ENCODE data around the gene ORAI1. TPM values are rescaled to one million over a fixed set of nuclear protein-coding genes. Genes with fewer than 3 reads are reported as not detected.

ORAI1 gene
- total RNA-seq, 1 donor from 2014 or later, result 35.3 TPM

DNA sequence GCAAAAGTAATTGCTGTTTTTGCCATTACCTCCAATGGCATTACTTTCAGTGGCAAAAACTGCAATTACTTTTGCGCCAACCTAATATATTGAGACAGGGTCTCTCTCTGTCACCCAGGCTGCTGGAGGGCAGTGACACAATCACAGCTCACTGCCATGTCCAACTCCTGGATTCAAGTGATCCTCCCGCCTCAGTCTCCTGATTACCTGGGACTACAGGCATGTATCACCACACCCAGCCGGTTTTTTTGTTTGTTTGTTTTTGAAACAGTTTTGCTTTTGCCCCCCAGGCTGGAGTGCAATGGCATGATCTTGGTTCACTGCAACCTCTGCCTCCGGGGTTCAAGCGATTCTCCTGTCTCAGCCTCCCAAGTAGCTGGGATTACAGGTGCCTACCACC is 29.8 kb upstream of the ORAI1 start:
- H3K9me3 Mint-ChIP-seq (ENCODE audit: unreplicated experiment), result no peaks in the 10 kb centered on the region
- no peaks in the 10 kb centered on the region for H3K27me3 Mint-ChIP-seq (ENCODE audit: unreplicated experiment)
- DNase-seq (ENCODE audit: low spot score), result no peak
- TF ChIP-seq CTCF (IDR thresholded peaks at IDR 0.05; ENCODE audit: unreplicated experiment), result no peak
- H3K27ac Mint-ChIP-seq (ENCODE audit: unreplicated experiment), result no peak overlapping the region
- no peaks in the 10 kb centered on the region for H3K36me3 Mint-ChIP-seq (ENCODE audit: low read depth, unreplicated experiment)
- H3K4me3 Mint-ChIP-seq (ENCODE audit: unreplicated experiment), result no peak overlapping the region
- peaks cover 4% of the 10 kb centered on the region for H3K4me1 Mint-ChIP-seq (ENCODE audit: unreplicated experiment)

DNA sequence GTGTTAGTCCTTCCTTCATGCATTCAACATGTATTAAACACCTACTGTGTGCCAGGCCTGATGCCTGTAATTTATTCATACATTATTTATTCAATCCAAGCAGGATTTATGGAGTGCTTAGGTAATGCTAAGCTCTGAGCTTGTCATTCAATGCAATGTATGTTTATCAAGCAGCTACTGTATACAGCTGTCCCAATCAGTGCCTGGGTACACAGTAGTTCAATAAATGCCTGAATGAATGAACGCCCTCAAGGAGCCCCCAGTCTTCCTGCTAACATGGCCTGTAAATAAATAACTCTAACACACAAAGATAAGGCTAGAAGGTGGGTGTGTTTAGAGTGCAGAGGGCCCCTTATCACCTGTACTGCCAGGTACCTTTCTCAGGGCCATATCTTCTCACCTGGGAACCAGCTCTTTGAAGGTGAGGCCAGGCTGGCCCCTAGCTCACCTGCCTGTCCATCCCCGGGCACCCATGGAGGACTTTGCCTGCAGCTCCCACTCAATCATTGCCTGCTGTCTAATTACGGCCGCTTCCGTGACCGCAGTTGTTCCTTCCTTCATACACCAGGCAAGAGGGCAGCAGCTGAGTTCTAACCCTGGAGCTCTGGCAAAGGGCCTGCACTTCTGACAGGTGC is 25.5 kb upstream of the ORAI1 start:
- H3K27ac Mint-ChIP-seq (ENCODE audit: unreplicated experiment), result no peak overlapping the region

DNA sequence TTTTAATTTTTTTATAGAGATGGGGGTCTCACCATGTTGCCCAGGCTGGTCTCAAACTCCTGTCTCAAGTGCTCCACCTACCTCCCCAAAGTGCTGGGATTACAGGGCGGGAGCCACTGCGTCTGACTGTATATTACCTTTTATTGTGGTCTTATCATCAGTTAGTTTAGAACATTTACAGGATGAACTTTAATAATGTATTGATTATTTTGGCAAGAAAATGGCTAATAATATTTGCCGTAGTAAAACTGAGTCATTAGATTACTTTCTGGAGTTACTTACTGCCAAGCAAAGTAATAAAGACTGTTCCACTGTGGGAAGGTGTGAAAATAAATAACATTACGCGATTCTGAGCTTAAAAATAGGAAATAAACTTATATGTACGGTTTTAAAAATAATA is 23.6 kb upstream of the ORAI1 start:
- H3K9me3 Mint-ChIP-seq (ENCODE audit: unreplicated experiment), result no peaks in the 10 kb centered on the region
- peaks cover 2% of the 10 kb centered on the region for H3K27me3 Mint-ChIP-seq (ENCODE audit: unreplicated experiment)
- H3K27ac Mint-ChIP-seq (ENCODE audit: unreplicated experiment), result no peak overlapping the region
- H3K36me3 Mint-ChIP-seq (ENCODE audit: low read depth, unreplicated experiment), result no peaks in the 10 kb centered on the region
- no peak for DNase-seq (ENCODE audit: low spot score)
- no peak for TF ChIP-seq CTCF (IDR thresholded peaks at IDR 0.05; ENCODE audit: unreplicated experiment)
- no peak overlapping the region for H3K4me3 Mint-ChIP-seq (ENCODE audit: unreplicated experiment)
- H3K4me1 Mint-ChIP-seq (ENCODE audit: unreplicated experiment), result no peaks in the 10 kb centered on the region

More for the DNA sequence above, 25.5 kb upstream of the ORAI1 start:
- Mint-ChIP-seq H3K27me3 (ENCODE audit: unreplicated experiment) (peaks cover 2% of the 10 kb centered on the region), H3K9me3 (ENCODE audit: unreplicated experiment) (no peaks in the 10 kb centered on the region), H3K4me3 (ENCODE audit: unreplicated experiment) (no peak overlapping the region), H3K36me3 (ENCODE audit: low read depth, unreplicated experiment) (no peaks in the 10 kb centered on the region), H3K4me1 (ENCODE audit: unreplicated experiment) (no peaks in the 10 kb centered on the region)
- no peak for DNase-seq (ENCODE audit: low spot score)
- no peak for TF ChIP-seq CTCF (IDR thresholded peaks at IDR 0.05; ENCODE audit: unreplicated experiment)

DNA sequence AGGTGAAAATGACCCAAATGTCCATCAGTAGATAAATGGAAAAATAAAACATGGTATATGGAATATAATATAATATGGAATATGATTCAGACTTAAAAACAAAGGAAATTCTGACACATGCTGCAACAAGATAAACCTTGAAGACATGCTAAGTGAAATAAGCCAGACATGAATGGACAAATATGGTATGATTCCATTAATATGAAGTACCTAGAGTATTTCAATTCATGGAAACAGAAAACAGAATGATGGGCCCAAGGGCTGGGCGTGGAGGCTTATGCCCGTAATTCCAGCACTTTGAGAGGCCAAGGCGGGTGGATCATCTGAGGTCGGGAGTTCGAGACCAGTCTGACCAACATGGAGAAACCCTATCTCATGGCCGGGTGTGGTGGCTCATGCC is 22.7 kb upstream of the ORAI1 start:
- no peaks in the 10 kb centered on the region for H3K36me3 Mint-ChIP-seq (ENCODE audit: low read depth, unreplicated experiment)
- peaks cover 2% of the 10 kb centered on the region for H3K27me3 Mint-ChIP-seq (ENCODE audit: unreplicated experiment)
- H3K9me3 Mint-ChIP-seq (ENCODE audit: unreplicated experiment), result no peaks in the 10 kb centered on the region
- H3K27ac Mint-ChIP-seq (ENCODE audit: unreplicated experiment), result no peak overlapping the region
- no peak overlapping the region for H3K4me3 Mint-ChIP-seq (ENCODE audit: unreplicated experiment)
- no peak for DNase-seq (ENCODE audit: low spot score)
- no peaks in the 10 kb centered on the region for H3K4me1 Mint-ChIP-seq (ENCODE audit: unreplicated experiment)
- no peak for TF ChIP-seq CTCF (IDR thresholded peaks at IDR 0.05; ENCODE audit: unreplicated experiment)

- Mint-ChIP-seq H3K4me3 (ENCODE audit: unreplicated experiment) (no peak overlapping the region), H3K27me3 (ENCODE audit: unreplicated experiment) (peaks cover 4% of the 10 kb centered on the region)
- TF ChIP-seq CTCF (IDR thresholded peaks at IDR 0.05; ENCODE audit: unreplicated experiment), result no peak
These were observed 18.0 kb upstream of the ORAI1 start for GRCh38 chr12:121608301-121608700.

More at GRCh38 chr12:121608301-121608700, 18.0 kb upstream of the ORAI1 start:
- no peak for DNase-seq (ENCODE audit: low spot score)
- Mint-ChIP-seq H3K9me3 (ENCODE audit: unreplicated experiment) (no peaks in the 10 kb centered on the region), H3K36me3 (ENCODE audit: low read depth, unreplicated experiment) (no peaks in the 10 kb centered on the region), H3K4me1 (ENCODE audit: unreplicated experiment) (no peaks in the 10 kb centered on the region), H3K27ac (ENCODE audit: unreplicated experiment) (no peak overlapping the region)

All from endothelial cell (in vitro differentiated cells).